NCI-H1436 treated with DMSO at 0.1 percent for 48 hours (cell line): ENCODE results near the gene ANKRD35.
"Not testable (repeated sequence)": the region's sequence is repeated elsewhere in the genome, so short reads cannot be mapped to it uniquely, and the experiment has no call there.

ENCODE experiments used
- DNase-seq: peaks from one replicate; lab custom pipeline; 2025; lab: John Stamatoyannopoulos, UW

ANKRD35 gene, protein sequence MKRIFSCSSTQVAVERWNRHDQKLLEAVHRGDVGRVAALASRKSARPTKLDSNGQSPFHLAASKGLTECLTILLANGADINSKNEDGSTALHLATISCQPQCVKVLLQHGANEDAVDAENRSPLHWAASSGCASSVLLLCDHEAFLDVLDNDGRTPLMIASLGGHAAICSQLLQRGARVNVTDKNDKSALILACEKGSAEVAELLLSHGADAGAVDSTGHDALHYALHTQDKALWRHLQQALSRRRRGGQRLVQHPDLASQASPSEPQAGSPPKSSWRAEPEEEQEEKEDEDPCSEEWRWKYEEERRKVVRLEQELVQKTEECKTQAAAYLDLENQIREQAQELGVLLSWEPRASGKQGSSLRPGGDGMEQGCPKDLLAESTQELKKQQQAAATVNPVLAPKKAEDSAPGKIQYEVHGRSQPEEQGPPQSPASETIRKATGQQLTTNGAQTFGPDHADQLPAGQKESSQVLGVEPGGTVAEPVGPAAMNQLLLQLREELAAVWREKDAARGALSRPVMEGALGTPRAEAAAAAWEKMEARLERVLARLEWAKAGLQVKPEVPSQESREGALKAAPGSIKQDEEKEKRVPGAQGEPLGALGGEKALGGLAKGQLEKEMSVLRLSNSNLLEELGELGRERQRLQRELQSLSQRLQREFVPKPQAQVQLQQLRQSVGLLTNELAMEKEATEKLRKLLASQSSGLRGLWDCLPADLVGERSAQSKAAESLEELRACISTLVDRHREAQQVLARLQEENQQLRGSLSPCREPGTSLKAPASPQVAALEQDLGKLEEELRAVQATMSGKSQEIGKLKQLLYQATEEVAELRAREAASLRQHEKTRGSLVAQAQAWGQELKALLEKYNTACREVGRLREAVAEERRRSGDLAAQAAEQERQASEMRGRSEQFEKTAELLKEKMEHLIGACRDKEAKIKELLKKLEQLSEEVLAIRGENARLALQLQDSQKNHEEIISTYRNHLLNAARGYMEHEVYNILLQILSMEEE

DNA sequence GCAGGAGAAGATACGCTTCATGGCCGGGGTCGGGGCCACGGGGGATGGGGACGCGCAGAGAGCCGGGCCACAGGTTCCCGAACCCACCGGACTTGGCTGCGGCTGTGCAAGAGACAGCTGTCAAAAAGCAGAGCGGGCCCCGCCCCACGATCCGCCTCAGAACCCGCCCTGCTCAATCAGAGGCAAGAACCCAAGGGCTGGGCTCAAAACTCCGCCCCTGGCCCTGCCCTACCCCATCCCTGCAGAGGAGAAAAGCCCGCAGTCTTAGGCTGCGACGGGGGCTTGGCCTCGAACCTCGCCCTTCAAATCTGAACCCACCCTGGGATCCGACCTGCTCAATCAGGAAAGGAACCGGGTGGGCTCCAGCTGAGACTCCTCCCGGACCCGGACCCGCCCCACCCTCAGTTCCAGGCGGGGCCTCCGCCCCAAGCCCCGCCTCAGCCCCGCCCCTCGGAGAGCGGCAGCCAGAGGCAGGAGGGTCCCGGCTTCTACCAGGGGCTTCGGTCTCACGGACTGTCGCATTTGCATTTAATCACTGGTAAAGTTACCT, at the start of gene ANKRD35:
Gene ANKRD35 (minus strand): TSS at position 129 of the 550 bp plus-strand sequence. CDS start 108 bp downstream, at position 21.
- no peak for DNase-seq

DNA sequence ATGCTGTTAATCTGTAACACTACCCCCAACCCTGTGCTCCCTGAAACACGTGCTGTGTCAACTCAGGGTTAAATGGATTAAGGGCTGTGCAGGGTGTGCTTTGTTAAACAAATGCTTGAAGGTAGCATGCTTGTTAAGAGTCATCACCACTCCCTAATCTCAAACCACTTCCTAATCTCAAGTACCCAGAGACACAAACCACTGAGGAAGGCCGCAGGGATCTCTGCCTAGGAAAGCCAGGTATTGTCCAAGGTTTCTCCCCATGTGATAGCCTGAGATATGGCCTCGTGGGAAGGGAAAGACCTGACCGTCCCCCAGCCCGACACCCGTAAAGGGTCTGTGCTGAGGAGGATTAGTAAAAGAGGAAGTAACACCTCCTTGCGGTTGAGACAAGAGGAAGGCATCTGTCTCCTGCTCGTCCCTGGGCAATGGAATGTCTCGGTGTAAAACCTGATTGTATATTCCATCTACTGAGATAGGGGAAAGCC, 46.9 kb upstream of the ANKRD35 start:
- not testable (repeated sequence) for DNase-seq

DNA sequence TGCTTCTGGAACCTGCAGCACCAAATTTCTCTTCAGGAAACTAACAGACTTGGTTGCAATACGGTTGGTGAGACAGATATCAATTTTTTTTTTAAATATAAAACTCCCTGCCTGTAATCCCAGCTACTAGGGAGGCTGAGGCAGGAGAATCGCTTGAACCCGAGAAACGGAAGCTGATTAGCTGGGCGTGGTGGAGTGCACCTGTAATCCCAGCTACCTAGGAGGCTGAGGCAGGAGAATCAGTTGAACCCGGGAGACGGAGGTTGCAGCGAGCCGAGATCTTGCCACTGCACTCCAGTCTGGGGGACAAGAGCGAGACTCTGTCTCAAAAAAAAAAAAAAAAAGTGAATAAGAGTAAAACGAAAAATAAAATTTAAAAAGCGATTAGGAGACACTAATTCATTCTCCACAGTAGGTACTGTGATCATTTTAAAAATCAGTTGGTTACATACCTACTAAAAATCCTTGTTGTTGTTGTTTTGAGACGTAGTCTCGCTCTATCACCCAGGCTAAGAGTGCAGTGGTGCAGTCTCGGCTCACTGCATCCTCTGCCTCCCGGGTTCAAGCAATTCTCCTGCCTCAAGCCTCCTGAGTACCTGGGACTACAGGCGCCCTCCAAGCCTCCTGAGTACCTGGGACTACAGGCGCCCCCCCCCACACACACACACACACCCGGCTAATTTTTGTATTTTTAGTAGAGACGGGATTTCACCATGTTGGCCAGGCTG, 42.4 kb upstream of the ANKRD35 start:
- DNase-seq: no peak

DNA sequence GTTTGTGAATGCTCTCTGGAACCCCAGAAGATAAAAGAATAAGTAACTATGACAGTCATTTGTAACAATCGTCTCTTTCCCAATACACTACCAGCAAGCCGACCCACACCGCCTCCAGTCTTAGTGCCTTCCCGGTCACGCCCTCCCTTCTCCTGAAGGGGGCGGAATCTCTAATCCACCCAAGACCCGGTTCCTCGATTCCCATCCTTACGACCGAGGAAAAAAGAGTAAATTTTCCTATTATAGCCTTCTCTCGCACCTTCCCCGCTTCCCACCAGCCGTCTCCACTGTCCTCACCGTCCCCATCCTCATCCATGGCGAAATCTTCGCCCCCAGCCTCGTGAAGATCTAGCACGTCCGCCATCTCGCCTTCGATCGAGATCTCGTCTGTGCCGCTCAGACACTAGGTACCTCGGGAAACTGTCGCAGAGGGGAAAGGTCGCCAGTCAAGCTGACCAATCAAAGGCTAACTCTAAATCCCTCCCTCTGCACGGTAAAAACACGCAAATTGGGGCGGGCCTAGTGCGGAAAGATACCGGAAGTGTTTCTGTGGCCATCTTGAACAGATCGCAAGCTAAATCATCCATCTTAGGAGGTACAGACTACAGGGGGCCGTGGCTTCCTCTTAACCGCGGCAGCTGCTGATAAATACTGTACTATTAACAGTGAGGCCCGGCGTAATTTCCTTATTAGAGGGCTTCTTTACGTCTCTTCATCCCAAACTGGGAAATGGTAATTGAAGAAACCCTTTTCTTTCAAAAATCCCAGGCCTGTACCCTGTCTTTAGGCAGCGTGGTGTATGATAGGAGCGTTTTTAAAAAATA, 41.6 kb upstream of the ANKRD35 start, which contains the start of gene RBM8A:
Gene RBM8A (minus strand): TSS at position 422 of the 824 bp plus-strand sequence. CDS start 58 bp downstream, at position 364.
- peak; percentile 95 for DNase-seq

DNA sequence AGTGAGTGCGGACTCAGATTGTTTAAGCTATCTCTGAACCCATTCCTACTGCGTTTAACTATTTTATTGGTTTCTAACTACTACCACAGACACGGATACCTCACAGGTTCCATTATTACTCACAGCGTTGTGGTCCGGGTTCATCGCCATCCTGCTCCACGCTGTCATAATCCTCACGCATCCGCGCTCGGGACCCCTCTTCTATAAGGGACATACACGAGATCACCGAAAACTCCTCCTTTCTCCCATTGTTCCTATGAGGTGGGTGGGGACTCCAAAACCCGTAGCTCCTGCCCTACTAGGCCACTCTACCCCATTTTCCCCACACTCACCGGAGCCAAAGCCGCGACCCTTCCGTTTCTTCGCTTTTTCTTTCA, 41.0 kb upstream of the ANKRD35 start:
- DNase-seq: no peak

DNA sequence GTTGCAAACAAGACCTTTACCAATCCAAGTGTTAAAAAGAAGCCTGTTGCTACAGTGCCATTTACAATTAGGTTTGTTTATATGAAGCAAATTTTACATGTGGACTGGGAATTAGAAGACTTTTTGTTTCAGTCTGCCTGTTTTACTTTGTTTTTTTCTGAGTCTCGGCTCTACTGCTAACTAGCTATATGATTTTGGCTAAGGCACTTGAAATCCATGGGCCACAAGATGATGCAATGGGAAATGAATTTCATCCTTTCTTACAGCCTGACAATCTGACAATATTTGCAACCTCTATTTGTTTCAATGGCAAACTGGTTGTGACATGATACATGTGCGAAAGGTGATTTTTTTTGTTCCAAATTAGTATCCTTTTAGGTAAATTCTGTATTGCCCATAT, 36.6 kb upstream of the ANKRD35 start:
- no peak for DNase-seq

DNA sequence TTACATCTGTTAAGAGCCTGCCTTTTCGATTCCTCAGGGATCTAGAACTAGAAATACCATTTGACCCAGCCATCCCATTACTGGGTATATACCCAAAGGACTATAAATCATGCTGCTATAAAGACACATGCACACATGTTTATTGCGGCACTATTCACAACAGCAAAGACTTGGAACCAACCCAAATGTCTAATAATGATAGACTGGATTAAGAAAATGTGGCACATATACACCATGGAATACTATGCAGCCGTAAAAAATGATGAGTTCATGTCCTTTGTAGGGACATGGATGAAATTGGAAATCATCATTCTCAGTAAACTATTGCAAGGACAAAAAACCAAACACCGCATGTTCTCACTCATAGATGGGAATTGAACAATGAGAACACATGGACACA, 34.6 kb upstream of the ANKRD35 start:
- not testable (repeated sequence) for DNase-seq

DNA sequence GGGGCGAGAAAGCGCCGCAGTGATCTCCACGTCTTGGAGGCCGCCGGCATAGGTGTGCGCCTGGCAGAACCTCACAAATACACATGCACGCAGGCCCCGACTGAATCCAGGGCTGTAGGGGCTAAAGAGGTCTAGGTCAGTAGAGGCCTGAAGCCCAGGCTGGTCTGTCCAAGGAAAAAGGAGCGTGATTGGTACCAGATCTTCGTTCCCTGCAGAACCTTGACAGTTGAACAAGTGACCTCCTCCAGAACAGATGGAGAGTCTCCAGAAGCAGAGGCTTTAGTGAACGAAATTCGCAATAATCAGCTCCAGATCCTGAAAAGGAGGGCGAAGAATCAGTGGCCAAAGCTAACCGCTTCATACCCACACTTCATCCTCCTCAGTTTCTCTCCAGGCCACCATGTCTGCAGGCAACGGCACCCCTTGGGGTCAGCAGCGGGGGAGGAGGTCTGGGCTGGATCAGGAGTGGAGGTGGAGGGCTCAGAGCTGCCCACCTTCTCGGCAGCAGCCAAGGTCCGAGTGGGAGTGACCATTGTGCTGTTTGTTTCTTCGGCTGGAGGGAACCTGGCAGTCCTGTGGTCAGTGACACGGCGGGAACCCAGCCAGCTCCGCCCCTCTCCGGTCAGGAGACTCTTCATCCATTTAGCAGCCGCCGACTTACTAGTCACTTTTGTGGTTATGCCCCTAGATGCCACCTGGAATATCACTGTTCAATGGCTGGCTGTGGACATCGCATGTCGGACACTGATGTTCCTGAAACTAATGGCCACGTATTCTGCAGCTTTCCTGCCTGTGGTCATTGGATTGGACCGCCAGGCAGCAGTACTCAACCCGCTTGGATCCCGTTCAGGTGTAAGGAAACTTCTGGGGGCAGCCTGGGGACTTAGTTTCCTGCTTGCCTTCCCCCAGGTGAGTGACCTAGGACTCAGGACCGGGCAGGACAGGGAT, 33.6 kb upstream of the ANKRD35 start:
- no peak for DNase-seq

DNA sequence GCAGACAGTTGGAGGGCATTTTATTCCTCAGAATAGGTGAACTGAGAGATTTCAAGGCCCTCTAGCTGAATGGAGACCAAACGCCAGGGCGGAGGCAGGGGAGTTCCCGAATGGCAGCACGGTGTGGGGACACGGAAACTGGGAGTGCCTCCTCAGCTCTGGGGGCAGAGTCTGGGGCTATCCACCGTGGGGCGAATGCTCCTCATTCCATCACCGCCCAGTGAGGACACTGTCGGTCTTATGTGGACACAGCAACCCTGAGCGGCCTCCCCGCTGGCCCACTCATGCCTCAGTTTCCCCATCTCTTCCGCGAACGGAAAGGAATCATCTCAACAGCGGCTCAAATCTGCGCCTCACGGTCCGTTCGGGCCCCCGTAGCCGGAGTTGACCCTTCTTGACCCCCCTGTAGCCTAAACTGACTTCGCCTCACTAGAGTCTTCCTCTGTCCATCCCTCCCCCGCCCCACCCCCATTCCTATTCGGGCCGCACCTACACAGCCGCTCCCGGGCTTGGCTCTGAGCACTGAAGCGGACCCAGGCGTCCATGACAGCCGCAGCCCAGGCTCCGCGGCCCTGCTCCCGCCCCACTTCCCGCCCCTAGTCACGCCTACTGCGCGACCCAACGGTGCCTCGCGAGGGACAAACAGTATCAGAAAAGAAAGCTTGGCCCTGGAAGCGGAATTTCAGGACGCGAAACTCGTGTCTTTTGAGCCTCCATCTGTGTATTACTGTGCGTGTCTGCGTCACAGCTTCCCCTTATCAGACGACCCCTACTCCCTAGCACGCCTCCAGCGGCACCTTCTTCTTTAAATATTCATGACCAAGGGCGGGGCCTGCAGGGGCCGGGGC, 32.7 kb upstream of the ANKRD35 start, which contains the start of gene PEX11B:
Gene PEX11B (minus strand): TSS at position 574 of the 848 bp plus-strand sequence. CDS start 29 bp downstream, at position 545.
- peak; percentile 33 for DNase-seq

DNA sequence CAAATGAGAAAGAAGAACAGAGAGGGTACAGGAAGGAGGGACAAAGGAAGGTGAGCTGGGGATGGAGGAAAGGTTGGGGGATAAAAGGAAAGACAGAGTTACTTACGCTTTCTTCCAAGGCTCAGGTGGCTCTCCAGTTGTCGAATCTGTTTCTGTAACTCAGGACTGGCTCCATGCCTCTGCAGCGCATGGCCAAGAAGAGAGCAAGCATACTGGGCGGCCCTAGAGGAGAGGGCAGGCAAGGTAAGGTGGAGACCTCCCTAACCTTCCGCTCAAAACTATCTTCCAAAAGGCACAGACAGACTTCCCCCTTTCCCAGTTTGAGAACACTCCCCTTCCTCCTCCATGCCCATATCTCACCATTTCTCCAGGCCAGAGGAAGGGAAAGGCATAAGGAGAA, 31.9 kb upstream of the ANKRD35 start:
- no peak for DNase-seq

DNA sequence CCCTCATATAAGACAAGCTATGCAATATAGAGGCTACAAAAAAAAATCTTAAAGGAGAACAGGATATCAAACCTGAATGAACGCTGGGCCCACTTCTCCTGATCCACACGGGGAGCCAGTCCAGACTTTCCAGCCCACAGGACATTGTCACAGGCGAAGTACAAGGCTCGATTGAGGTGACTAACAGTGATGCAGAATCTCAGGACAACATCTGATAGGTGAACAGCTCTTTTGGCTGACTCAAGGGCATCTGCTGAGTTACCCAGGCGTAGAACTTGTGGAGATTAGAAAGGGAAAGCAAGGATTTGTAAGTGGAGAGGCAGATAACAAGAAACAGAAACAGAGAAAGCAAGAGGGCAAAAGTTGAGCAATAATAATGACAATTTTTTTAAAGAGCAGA, 31.1 kb upstream of the ANKRD35 start:
- DNase-seq: no peak

DNA sequence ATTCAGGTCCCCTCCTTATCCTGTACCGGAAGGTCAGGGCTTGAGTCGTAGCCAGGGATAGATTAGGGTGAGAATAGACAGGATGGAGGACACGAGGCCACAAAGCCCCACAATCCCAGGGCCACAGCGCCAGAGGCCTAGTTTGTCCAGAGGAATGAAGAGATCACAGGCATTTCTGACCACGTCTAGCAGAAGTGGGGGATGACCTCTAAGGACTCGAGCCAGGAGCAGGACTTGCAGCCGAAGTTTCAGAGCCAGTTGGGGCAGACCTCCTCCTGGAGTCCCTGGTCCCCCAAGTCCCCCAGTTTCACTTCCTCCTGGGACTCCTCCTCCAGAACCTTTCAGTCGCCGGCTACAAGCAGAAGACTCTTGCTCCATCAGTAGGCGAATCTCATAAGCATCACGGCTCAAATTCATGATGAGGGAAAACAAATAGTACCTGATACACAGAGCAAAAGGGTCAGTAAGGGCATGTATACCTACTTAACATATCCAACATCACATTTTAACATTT, 26.5 kb upstream of the ANKRD35 start:
- no peak for DNase-seq

DNA sequence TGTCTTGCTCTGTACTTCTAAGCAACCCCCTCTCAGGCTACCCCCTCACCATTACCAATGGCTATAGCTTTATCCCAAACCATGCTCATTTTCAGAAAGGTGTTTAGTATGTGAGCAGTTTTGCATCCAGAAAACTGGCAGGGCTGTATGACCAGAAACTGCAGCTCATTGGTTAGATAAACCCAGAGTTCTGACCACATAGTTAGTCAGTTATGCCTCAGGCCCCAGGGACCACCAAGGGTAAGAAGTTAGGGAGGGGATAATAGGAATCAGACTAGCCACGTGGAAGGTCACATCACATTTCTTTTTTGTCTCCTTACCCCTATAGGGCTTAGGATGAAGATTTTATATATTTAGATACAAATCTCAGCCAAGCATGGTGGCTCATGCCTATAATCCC, 23.0 kb upstream of the ANKRD35 start:
- DNase-seq: no peak

DNA sequence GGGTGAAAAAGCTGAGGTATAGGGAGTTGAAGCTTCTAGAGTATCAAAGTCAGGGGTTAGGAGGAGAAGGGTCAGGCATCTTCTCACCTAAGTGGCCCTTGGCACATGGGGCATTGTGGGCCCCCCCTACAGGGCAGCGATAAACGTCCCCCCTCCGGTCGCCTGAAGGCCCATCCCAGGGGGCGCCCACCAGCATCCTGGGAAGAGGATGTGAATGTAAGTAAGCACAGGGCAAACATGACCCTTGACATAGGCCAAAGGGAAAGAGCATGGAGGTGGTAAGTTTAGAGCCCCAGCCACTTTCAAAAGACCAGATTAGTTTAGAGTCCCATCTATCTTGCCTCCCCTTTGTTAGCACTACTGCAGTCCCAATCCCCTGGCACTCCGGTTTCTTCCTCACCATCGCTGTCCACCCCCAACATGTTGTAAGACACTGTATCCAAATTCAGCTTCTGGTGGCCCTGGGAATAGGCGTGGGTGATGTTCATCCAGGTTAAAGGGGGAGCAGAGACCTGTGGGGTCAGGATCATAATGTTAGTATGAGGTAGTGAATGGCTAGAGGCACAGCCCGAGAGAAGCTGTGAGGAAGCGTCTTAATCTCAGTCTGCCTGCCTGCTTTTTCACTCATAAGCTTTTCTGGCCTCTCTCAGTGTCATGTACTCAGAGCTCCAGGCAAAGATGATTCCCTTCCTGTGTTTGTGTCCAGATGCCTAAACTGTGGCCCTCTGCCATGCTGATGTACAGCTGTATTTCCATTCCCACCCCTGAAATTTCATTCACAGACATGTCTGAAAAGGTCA, 21.5 kb upstream of the ANKRD35 start:
- no peak for DNase-seq

DNA sequence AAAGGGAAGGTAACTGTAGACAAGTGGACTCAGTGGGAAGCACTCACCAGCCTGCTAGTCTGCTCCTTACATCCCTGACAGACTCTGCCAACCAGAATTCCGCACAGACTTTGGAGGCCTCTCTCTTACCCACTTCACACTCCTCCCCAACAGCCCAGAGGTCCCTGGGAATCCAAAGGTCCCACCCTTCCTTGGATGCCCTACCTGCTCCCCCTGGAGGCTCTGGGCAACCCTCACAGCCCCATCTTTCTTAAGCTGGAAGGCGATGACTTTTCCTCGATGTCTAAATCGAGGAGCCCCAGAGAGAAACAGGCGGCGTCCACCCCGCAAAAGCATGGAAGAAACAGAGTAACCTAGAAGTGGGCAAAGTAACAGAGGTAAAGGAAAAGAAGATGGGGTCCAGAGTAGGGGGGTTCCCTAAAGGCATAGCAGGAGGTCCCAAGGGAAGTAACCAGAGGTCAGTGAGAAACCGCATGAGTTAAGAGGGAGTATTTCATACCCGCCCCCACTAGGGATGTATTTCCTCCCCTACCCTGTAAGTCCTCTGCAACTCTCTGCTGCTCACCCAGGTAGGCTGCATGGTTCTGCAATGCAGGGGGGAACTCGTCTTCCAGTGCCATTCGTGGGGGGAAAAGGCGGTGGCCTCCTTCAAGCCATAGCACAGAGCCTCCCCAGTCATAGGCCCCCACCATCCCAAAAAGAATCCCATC, 15.8 kb upstream of the ANKRD35 start:
- DNase-seq: no peak

DNA sequence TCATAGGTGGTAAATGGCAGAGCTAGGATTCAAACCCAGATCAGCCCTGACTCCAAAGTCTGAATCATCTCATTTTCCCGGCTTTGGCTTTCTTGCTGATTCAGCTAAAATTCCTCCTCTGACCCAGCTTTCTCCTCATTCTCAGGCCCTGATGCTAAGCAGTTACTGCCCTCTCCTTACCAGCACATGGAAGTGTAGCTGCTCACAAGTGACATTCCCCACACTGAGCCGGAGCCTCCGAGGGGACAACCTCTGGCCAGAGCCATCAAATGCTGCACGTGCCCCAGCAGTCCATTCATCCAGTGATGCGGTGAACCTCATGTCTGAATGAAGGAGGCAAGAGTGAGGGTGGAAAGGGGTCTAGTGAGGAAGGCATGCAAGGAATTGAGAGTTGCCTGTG, 13.1 kb upstream of the ANKRD35 start:
- DNase-seq: no peak

DNA sequence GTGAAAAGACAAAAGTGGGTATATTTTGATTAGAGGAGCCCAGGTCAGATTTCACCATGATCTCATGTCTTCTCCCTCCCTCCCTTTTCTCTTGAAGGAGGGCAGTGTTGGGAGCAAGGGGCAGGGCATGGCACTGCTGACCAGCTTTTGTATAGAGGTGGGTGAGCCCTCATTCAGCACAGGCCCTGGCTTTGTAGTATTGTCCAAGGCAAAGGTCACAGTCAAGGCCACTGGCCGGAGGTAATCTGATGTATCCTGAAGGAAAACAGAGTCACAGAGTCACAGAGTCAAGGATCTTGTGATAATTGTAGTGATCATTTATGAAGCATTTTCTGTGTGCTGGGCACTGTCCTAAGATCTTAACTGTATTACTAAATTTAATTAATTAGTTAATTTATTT, 12.3 kb upstream of the ANKRD35 start:
- no peak for DNase-seq
